IPS-15b (cell line): Measurements from ENCODE around the gene DALRD3.
A peak's percentile ranks its signal among the peaks of the same experiment; 100 is the strongest.

Experiments
- H3K27me3 ChIP-seq: one replicate; pipeline ENCODE4 v1.6.1; 2013; ENCODE audit warnings: low read length; ENCODE audit not compliant: control insufficient read depth, insufficient read depth
- H3K36me3 ChIP-seq: one replicate; pipeline ENCODE4 v1.6.1; 2013; ENCODE audit warnings: low read length; ENCODE audit not compliant: control insufficient read depth, insufficient read depth
- H3K4me1 ChIP-seq: one replicate; pipeline ENCODE4 v1.6.1; 2013; ENCODE audit warnings: mild to moderate bottlenecking, low read length; ENCODE audit not compliant: control insufficient read depth, insufficient read depth
- H3K4me3 ChIP-seq: one replicate; pipeline ENCODE4 v1.5.1; 2013; ENCODE audit warnings: low read depth, low read length
- H3K9ac ChIP-seq: one replicate; pipeline ENCODE4 v1.6.1; 2013; ENCODE audit warnings: low read depth, mild to moderate bottlenecking, low read length
- H3K9me3 ChIP-seq: one replicate; pipeline ENCODE4 v1.6.1; 2013; ENCODE audit warnings: mild to moderate bottlenecking, low read length; ENCODE audit not compliant: control insufficient read depth, insufficient read depth

The DALRD3 gene, protein sequence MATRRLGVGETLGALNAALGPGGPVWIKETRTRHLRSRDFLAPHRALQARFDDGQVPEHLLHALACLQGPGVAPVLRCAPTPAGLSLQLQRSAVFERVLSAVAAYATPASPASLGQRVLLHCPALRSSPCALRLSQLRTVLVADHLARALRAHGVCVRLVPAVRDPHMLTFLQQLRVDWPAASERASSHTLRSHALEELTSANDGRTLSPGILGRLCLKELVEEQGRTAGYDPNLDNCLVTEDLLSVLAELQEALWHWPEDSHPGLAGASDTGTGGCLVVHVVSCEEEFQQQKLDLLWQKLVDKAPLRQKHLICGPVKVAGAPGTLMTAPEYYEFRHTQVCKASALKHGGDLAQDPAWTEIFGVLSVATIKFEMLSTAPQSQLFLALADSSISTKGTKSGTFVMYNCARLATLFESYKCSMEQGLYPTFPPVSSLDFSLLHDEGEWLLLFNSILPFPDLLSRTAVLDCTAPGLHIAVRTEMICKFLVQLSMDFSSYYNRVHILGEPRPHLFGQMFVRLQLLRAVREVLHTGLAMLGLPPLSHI

DNA sequence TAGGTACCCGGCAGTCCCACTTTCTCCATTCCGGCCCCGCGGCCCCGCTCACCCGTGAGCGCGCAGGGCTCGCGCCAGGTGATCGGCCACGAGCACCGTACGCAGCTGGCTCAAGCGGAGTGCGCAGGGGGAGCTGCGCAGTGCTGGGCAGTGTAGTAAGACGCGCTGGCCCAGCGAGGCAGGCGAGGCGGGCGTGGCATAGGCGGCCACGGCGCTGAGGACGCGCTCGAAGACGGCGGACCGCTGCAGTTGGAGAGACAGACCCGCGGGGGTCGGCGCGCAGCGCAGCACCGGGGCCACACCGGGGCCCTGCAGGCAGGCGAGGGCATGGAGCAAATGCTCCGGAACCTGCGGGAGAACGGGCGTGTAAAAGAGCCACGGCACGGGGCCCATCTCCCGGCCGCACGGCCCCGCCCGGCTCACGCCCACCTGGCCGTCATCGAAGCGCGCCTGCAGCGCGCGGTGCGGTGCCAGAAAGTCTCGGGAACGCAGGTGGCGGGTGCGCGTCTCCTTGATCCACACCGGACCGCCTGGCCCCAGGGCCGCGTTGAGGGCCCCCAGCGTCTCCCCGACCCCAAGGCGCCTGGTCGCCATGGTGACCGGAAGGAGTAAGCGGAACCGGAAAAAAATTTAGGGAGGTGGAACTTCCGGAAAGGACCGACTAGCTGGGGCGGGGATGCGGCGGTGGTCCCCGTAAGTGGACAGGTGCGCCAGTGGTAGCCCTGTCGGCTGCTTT is at the start of gene DALRD3:
DALRD3 (minus strand) TSS at position 610 of the 736 bp plus-strand sequence; CDS start at position 594, 16 bp downstream.
- Histone ChIP-seq H3K27me3 (no peaks in the 10 kb centered on the region), H3K4me1 (peaks cover 15% of the 10 kb centered on the region), H3K4me3 (peak within 1 kb of the TSS; percentile 77), H3K9ac (peak within 1 kb of the TSS; percentile 54), H3K36me3 (peaks cover 19% of the 10 kb centered on the region), H3K9me3 (no peaks in the 10 kb centered on the region)

DNA sequence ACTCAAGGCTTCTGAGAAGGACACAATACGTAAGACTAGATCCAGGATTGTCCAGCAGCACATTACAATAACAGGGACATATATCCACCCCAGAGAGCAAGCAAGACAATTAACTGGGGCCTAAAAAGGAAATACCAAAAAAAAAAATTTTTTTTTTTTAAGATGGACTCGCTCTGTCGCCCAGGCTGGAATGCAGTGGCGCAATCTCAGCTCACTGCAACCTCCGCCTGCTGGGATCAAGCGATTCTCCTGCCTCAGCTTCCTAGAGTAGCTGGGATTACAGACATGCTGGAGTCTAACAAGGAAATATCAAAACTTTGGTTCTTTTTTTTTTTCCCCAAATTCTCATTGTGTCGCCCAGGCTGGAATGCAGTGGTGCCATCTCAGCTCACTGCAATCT is 39.6 kb upstream of the DALRD3 start:
- no peaks in the 10 kb centered on the region for H3K9me3 ChIP-seq
- no peaks in the 10 kb centered on the region for H3K27me3 ChIP-seq
- no peak overlapping the region for H3K9ac ChIP-seq
- no peak overlapping the region for H3K4me3 ChIP-seq
- H3K4me1 ChIP-seq, result no peaks in the 10 kb centered on the region
- peaks cover 23% of the 10 kb centered on the region for H3K36me3 ChIP-seq

DNA sequence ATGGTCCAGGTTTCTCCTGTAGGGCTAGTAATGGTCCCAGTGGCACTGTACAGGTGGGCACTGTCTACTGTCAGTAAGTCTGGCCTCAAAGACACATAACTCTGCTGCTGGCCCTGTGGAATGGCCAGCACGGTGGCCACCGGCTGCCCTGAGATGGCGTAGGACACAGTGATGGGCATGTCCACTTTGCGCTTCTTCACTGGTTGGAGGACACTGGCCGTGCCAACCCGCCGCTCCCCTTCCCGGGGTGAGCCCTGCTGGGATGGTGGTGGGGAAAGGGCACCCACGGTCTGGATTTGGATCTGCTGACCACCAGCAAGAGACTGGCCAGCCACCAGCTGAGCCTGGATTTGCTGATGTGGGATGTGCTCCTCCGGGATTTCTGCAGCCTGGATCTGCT is 38.9 kb upstream of the DALRD3 start:
- Histone ChIP-seq H3K9ac (no peak overlapping the region), H3K9me3 (no peaks in the 10 kb centered on the region), H3K4me3 (no peak overlapping the region), H3K4me1 (no peaks in the 10 kb centered on the region), H3K36me3 (peaks cover 23% of the 10 kb centered on the region), H3K27me3 (no peaks in the 10 kb centered on the region)

DNA sequence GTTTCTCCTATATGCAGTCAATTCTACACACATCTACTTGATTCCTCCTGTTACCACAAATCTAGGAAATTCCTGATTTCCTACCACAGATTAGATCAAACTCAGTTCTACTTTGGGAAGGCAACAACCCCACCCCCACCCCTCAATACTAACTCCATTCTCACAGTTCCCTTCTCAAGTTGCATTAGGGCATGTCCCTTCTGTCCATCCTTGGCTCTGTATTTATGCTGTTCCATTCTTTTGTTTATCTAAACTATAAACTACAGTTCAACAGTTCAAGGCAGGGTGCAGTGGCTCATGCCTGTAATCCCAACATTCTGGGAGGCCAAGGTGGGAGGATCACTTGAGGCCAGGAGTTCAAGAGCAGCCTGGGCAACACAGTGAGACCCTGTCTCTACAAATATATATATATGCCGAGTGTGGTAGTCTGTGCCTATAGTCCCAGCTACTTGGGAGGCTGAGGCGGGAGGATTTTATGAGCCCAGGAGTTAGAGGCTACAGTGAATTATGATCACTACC is 36.0 kb upstream of the DALRD3 start:
- H3K9ac ChIP-seq, result no peak overlapping the region
- H3K4me1 ChIP-seq, result no peaks in the 10 kb centered on the region
- H3K36me3 ChIP-seq, result peaks cover 26% of the 10 kb centered on the region
- H3K9me3 ChIP-seq, result no peaks in the 10 kb centered on the region
- H3K4me3 ChIP-seq, result no peak overlapping the region
- H3K27me3 ChIP-seq, result no peaks in the 10 kb centered on the region

DNA sequence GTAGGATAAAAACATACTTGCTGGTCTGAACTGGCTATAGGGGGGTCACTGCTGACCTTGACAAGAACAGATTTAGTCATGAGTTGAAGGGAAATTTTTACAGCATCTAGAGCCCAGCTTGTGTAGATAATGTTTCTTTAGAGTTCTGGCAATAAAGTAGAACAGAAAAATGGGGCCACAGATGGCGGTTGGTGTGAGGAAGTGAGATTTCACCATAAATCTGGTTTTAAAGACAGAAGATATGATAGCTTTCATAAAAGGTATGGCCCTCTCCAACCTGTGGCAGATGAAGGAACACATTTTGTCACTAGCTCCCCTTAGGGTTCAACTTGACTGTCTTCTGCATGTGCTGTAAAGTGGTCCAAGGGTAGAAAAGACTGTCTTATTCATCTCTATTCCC is 35.2 kb upstream of the DALRD3 start:
- Histone ChIP-seq H3K9me3 (no peaks in the 10 kb centered on the region), H3K4me3 (no peak overlapping the region), H3K36me3 (peaks cover 26% of the 10 kb centered on the region), H3K4me1 (no peaks in the 10 kb centered on the region), H3K9ac (no peak overlapping the region), H3K27me3 (no peaks in the 10 kb centered on the region)

DNA sequence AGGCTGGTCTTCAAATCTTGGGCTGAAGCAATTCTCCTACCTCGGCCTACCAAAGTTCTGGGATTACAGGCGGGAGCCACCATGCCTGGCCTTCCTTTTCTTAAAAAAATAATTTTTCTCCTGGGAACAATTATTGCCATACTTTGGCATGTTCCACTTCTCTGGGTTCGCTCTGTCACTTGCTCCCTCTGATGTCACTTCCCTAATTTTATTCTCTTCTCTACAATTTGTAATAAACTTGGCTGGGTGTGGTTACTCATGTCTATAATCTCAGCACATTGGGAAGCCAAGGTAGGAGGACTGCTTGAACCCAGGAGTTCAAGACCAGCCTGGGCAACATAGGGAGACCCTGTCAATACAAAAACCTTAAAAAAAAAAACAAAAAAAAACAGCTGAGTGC is 16.9 kb upstream of the DALRD3 start:
- Histone ChIP-seq H3K27me3 (no peaks in the 10 kb centered on the region), H3K4me1 (no peaks in the 10 kb centered on the region), H3K9ac (no peak overlapping the region), H3K4me3 (no peak overlapping the region), H3K36me3 (peaks cover 36% of the 10 kb centered on the region), H3K9me3 (no peaks in the 10 kb centered on the region)

DNA sequence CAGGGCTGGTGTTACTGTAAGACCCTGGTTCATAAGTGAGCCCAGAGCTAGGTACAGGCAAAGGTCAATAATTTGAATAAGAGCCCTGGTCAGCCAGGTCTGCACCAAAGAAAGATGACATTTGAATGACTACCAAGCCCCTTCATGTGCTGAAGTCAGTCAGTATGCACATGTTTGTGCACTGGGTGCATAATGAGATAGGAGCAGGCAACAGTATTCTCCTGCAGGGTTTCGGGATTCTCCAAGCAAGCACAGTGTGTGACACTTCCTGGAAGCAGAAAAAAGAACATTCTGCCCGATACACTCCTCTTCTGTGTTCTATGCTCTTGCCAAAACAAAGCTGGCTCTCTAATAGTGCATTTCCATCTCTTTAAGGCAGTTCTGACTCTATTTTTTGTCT is 16.3 kb upstream of the DALRD3 start:
- Histone ChIP-seq H3K9ac (no peak overlapping the region), H3K4me3 (no peak overlapping the region), H3K9me3 (no peaks in the 10 kb centered on the region), H3K4me1 (no peaks in the 10 kb centered on the region), H3K27me3 (no peaks in the 10 kb centered on the region), H3K36me3 (peaks cover 40% of the 10 kb centered on the region)

DNA sequence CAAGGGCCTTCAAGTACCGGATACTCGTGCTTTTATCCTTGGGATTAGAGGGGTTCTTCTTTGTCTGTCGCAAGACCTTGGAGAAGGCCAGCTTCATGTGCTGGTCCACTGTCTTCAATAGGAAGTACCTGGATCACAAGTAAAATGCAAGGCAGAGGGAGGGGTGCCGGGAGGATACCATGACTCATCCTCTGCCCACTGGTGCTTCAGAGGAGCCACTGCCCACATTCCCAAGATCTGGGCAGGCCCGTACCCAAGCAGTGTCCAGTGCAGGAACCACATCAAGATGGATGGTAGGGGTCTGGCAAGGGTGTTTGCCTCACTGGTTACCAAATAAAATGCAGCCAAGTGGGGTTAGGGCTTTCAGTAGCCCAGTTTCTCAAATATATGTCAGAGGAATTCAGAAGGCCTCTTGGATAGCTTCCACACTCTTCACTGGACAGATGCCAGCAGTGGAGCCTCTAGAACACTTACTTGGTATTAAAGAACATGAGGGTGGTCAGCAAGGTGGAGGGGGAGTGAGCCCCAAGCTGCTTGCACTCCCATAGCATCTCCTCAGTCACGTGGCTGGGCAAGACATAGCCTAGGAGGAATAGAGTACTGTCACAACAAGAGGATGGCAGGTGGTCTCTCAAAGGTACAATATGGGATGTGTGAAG is 14.4 kb upstream of the DALRD3 start:
- H3K9ac ChIP-seq, result no peak overlapping the region
- no peaks in the 10 kb centered on the region for H3K27me3 ChIP-seq
- no peaks in the 10 kb centered on the region for H3K9me3 ChIP-seq
- H3K36me3 ChIP-seq, result peaks cover 32% of the 10 kb centered on the region
- H3K4me3 ChIP-seq, result no peak overlapping the region
- peaks cover 7% of the 10 kb centered on the region for H3K4me1 ChIP-seq

DNA sequence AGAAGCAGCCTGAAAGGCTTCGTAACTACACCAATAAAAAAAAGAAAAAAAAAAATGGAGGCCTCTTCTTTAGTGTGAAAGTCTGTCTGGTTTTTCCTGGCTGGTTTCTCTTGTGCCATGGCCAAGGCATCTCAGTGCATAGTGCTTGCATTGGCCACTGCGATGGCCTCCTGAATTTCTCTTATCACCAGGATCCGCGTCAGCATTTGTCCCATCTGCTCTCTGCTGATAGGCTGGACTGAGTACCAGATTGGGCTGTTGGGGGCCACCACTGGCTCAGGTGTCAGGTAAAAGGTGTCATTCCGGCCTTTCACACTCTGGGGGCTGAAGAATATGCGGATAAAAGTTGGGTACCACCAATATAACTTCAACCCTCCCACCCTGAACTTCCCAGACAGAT is 11.9 kb upstream of the DALRD3 start:
- Histone ChIP-seq H3K36me3 (peaks cover 50% of the 10 kb centered on the region), H3K4me1 (peaks cover 7% of the 10 kb centered on the region), H3K9ac (no peak overlapping the region), H3K9me3 (no peaks in the 10 kb centered on the region), H3K4me3 (no peak overlapping the region), H3K27me3 (no peaks in the 10 kb centered on the region)

DNA sequence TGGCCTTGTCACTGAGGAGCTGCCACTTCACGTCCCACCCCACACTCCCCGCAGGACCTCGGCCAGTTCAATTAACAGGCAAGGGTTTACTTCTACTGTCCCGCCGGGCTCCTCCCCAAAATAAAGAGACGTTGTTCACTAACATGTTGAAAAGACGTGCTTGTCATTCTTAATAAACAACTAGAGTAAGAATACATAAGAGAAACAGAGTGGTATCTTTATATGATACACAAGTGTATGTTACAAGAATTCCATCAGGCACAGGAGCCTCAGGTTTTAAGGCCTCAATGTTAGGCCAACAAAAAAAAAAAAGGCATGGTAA is 11.1 kb upstream of the DALRD3 start:
- H3K36me3 ChIP-seq, result peaks cover 58% of the 10 kb centered on the region
- peak overlapping the region; percentile 98 for H3K4me3 ChIP-seq
- no peaks in the 10 kb centered on the region for H3K9me3 ChIP-seq
- no peaks in the 10 kb centered on the region for H3K27me3 ChIP-seq
- no peak overlapping the region for H3K9ac ChIP-seq
- peaks cover 7% of the 10 kb centered on the region for H3K4me1 ChIP-seq

DNA sequence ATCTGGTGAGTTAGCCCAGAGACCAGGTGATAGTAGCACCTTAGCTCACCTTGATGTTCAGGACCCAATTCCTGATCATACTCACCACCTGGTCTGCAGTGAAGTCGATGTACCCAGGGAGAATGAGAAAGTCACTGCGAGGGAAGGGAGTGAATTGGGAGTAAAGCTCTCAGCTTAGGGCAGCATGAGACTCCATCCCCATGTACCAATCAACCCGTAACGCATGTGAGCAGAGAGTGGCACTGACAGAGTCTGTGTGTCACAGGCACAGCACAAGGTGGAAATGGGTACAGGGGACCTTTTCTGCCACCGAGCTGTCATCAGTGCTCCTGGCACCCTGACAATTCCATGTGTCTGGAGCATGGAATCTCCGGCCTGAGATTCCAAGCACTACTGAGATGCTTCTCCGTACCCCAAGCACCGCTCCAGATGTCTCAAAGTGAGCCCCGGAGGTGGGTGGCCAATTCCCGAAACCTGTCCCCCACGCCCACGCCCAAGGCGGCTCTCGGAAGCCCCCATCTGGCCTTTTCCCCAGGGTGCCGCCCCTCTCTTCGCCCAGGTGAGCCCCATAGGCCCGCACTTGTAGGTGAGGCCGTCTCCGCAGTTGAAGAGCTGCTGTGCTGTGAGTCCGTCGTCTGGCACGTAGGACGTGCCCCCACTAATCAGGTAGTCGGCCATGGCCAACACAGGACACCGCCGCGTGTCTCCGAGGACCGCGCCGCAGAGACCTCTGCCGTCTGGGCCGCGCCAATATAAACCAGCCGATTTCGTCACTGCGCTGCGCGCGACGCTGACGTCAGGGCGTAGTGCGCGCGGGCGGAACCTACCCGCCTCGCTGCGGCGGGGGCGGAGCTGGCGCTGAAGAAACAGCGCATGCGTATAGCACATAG is 10.5 kb upstream of the DALRD3 start, which contains the start of gene IMPDH2:
IMPDH2 (minus strand) TSS at position 726 of the 890 bp plus-strand sequence; CDS start at position 678, 48 bp downstream.
- H3K4me3 ChIP-seq, result peak within 1 kb of the TSS; percentile 98
- H3K4me1 ChIP-seq, result peaks cover 7% of the 10 kb centered on the region
- no peaks in the 10 kb centered on the region for H3K27me3 ChIP-seq
- H3K9ac ChIP-seq, result peak within 1 kb of the TSS; percentile 82
- H3K36me3 ChIP-seq, result peaks cover 62% of the 10 kb centered on the region
- H3K9me3 ChIP-seq, result no peaks in the 10 kb centered on the region
